Stimulated activated CD4-positive, alpha-beta T cell treated with anti-CD3 and anti-CD28 coated beads, Interleukin-4, amount 100 ng/mL, for 24 hours (primary cell): Measurements from ENCODE around the gene C1orf35.

Source experiments
- DNase-seq: peaks from one replicate; pipeline ENCODE4 v3.0.0-alpha.2; 2020

Gene C1orf35

GRCh38 chr1:228102791-228103620 is at the start of gene C1orf35:
Gene C1orf35 (minus strand): TSS chr1:228103325. CDS start chr1:228103227, 98 bp downstream.
- DNase-seq: peak; percentile 96

GRCh38 chr1:228152918-228153258 is 49.8 kb upstream of the C1orf35 start:
- DNase-seq: no peak

- no peak for DNase-seq
Observed at GRCh38 chr1:228152097-228152917, 49.2 kb upstream of the C1orf35 start.

GRCh38 chr1:228151180-228151925 is 48.2 kb upstream of the C1orf35 start:
- DNase-seq: no peak

- no peak for DNase-seq
Observed at GRCh38 chr1:228150461-228151179, 47.5 kb upstream of the C1orf35 start.

GRCh38 chr1:228150120-228150460 is 47.0 kb upstream of the C1orf35 start:
- no peak for DNase-seq

GRCh38 chr1:228149406-228150119 is 46.4 kb upstream of the C1orf35 start, which contains the start of gene GJC2:
Gene GJC2 (plus strand): TSS chr1:228149930. CDS start chr1:228157759, 7,829 bp downstream.
- DNase-seq: no peak

GRCh38 chr1:228148935-228149405 is 45.8 kb upstream of the C1orf35 start:
- DNase-seq: no peak

GRCh38 chr1:228148196-228148861 is 45.2 kb upstream of the C1orf35 start:
- DNase-seq: no peak

GRCh38 chr1:228147768-228148167 is 44.6 kb upstream of the C1orf35 start:
- DNase-seq: no peak

- no peak for DNase-seq
Observed at GRCh38 chr1:228147151-228147693, 44.1 kb upstream of the C1orf35 start.

- DNase-seq: no peak
Observed at GRCh38 chr1:228146417-228147150, 43.5 kb upstream of the C1orf35 start.

- no peak for DNase-seq
Observed at GRCh38 chr1:228145463-228146416, 42.6 kb upstream of the C1orf35 start.

- no peak for DNase-seq
Observed at GRCh38 chr1:228144993-228145343, 41.8 kb upstream of the C1orf35 start.

GRCh38 chr1:228144193-228144992 is 41.3 kb upstream of the C1orf35 start:
- DNase-seq: no peak

GRCh38 chr1:228143480-228144192 is 40.5 kb upstream of the C1orf35 start:
- no peak for DNase-seq

- DNase-seq: no peak
Observed at GRCh38 chr1:228142701-228143136, 39.6 kb upstream of the C1orf35 start.
